Psoas muscle (tissue), 8 donors: ENCODE measurements around the gene OMD. TPM values are rescaled to one million over a fixed set of nuclear protein-coding genes. Genes with fewer than 3 reads are reported as not detected.

Experiments used
- ATAC-seq, 4 donors: fragments of 200-7000 bp; cut with Tn5 transposase; one replicate each; pipeline ENCODE4 v1.9.1; 2020; ENCODE audit warnings: moderate library complexity in 3 of 4, mild to moderate bottlenecking in 2 of 4
- DNase-seq, 2 donors: peaks; one replicate each; pipeline ENCODE4 v3.0.0-alpha.2; 2020
- H3K27ac ChIP-seq: fragments of 200-600 bp; one replicate; pipeline ENCODE4 v1.8.0; 2022
- H3K27me3 ChIP-seq, 3 donors: fragments of 200-600 bp in 1 of 3; one replicate each; pipeline versions ENCODE4 v1.6.1 to v1.8.0; 2013 to 2022; ENCODE audit warnings: low read length in 2 of 3, mild to moderate bottlenecking in 2 of 3, moderate library complexity in 1 of 3; ENCODE audit not compliant: insufficient read depth in 3 of 3
- H3K36me3 ChIP-seq, 2 donors: fragments of 200-600 bp in 1 of 2; one replicate each; pipeline versions ENCODE4 v1.6.1 to v1.8.0; 2013 to 2022; ENCODE audit warnings: low read depth in 1 of 2, mild to moderate bottlenecking in 1 of 2, moderate library complexity in 1 of 2; ENCODE audit not compliant: insufficient read depth in 1 of 2
- H3K4me1 ChIP-seq: fragments of 200-600 bp; one replicate; pipeline ENCODE4 v1.8.0; 2022
- H3K4me3 ChIP-seq: fragments of 200-600 bp; one replicate; pipeline ENCODE4 v1.8.0; 2022; ENCODE audit warnings: mild to moderate bottlenecking
- H3K9me3 ChIP-seq: fragments of 200-600 bp; one replicate; pipeline ENCODE4 v1.8.0; 2022
- CTCF ChIP-seq: fragments of 200-600 bp; IDR thresholded peaks from one replicate; pipeline ENCODE4 v1.8.0; 2022; ENCODE audit warnings: antibody characterized with exemption
- WGBS, 3 donors: extraction: QIAGEN DNeasy Blood & Tissue Kit; methylation state at CpG; one replicate each; pipeline versions ENCODE4 v1.1.6 to v1.1.7; 2013; 5-methylcytosine and 5-hydroxymethylcytosine counted together
- intact Hi-C, 2 donors: fragments of 100-400 bp; cut with DNase I; formaldehyde crosslinking; loops; one replicate each; pipeline versions ENCODE4 v1.11.0 to v1.14.2; 2022
- polyA plus RNA-seq, 3 donors: library from polyadenylated mRNA; stranded (reverse); fragments of 200-250 nt; gene quantifications; one replicate each; pipeline ENCODE4 v1.2.3, GENCODE V29; 2013
- total RNA-seq, 4 donors: library from RNA; stranded (reverse); fragmentation: NEBNext Ultra II Directional in 2 of 4; extraction: Animal tissue kit (Norgen Biotek cat#: 25700) in 2 of 4; gene quantifications; one replicate each; pipeline versions ENCODE4 v1.2.1 to v1.2.4, GENCODE V29; 2021 to 2023
- donor health status: healthy with polysubstance abuse.
- donor health status: DM: no; HTN: no; CAD: no; lungs with moderate emphysema.
- donor health status: Bipolar disorder and iron deficiency.
- donor health status: healthy.
- donor health status: DM: yes; HTN: yes; CAD: no.
- donor health status: DM: no; HTN: no; CAD: no.
- donor health status: DM: no; HTN: no; CAD: no.
- donor health status: DM: yes; HTN: yes; CAD: no.

Gene OMD
- total and polyA plus RNA-seq, 7 donors, result 0.12 to 1.7 (median 0.68) TPM

- peaks cover 6% of the 10 kb centered on the region for H3K9me3 ChIP-seq
- no peak overlapping the region for H3K4me3 ChIP-seq
- ATAC-seq (no peak), DNase-seq (no peak)
- H3K27ac ChIP-seq, result no peak overlapping the region
- no peaks in the 10 kb centered on the region for H3K27me3 ChIP-seq
- no peak for TF ChIP-seq CTCF
- peaks cover 8% of the 10 kb centered on the region for H3K4me1 ChIP-seq
- intact Hi-C loops, result no loop called here
- H3K36me3 ChIP-seq, result no peaks in the 10 kb centered on the region
- WGBS, 3 donors, result 69 to 92% (median 90%) methylated on average over 1 of the region's 1 CpG
Measured at GRCh38 chr9:92395617-92396016, 28.7 kb downstream of the OMD start.

GRCh38 chr9:92393686-92394085 is 30.6 kb downstream of the OMD start:
- TF ChIP-seq CTCF, result no peak
- no peaks in the 10 kb centered on the region for H3K27me3 ChIP-seq
- peaks cover 6% of the 10 kb centered on the region for H3K9me3 ChIP-seq
- H3K27ac ChIP-seq, result no peak overlapping the region
- peaks cover 8% of the 10 kb centered on the region for H3K4me1 ChIP-seq
- no peak overlapping the region for H3K4me3 ChIP-seq
- ATAC-seq (no peak), DNase-seq (no peak)
- H3K36me3 ChIP-seq, result no peaks in the 10 kb centered on the region
- intact Hi-C loops, result no loop called here
- 12 to 19% (median 16%) methylated on average over 1 of the region's 1 CpG for WGBS, 3 donors

- no peak for TF ChIP-seq CTCF
- intact Hi-C loops, result no loop called here
- Histone ChIP-seq H3K4me3 (no peak overlapping the region), H3K4me1 (peaks cover 8% of the 10 kb centered on the region), H3K27ac (no peak overlapping the region), H3K27me3 (no peaks in the 10 kb centered on the region), H3K36me3 (no peaks in the 10 kb centered on the region), H3K9me3 (peaks cover 3% of the 10 kb centered on the region)
- no peak for ATAC-seq
- DNase-seq, result no peak
- 50 to 63% (median 53%) methylated on average over 2 of the region's 2 CpGs for WGBS, 3 donors
Measured at GRCh38 chr9:92392690-92393089, 31.6 kb downstream of the OMD start.

- ATAC-seq (no peak), DNase-seq (no peak)
- Histone ChIP-seq H3K9me3 (no peaks in the 10 kb centered on the region), H3K4me1 (no peaks in the 10 kb centered on the region), H3K27me3 (no peaks in the 10 kb centered on the region), H3K4me3 (no peak overlapping the region), H3K36me3 (no peaks in the 10 kb centered on the region), H3K27ac (no peak overlapping the region)
- TF ChIP-seq CTCF, result no peak
- 91 to 95% (median 93%) methylated on average over 4 of the region's 4 CpGs for whole genome bisulfite sequencing, 3 donors
- intact Hi-C loops, result no loop called here
Measured at GRCh38 chr9:92385953-92386352, 38.3 kb downstream of the OMD start.

- ATAC-seq (no peak), DNase-seq (no peak)
- intact Hi-C loops, result no loop called here
- Histone ChIP-seq H3K4me3 (no peak overlapping the region), H3K9me3 (no peaks in the 10 kb centered on the region), H3K36me3 (no peaks in the 10 kb centered on the region), H3K4me1 (no peaks in the 10 kb centered on the region), H3K27me3 (no peaks in the 10 kb centered on the region), H3K27ac (no peak overlapping the region)
- 71 to 74% (median 74%) methylated on average over 6 of the region's 6 CpGs for WGBS, 3 donors
- no peak for TF ChIP-seq CTCF
Measured at GRCh38 chr9:92385477-92385876, 38.8 kb downstream of the OMD start.
